ENCODE data around the gene CCDC144A.
A peak's percentile ranks its signal among the peaks of the same experiment; 100 is the strongest.
"Not testable (repeated sequence)": the region's sequence is repeated elsewhere in the genome, so short reads cannot be mapped to it uniquely, and the experiment has no call there.

The CCDC144A gene

DNA sequence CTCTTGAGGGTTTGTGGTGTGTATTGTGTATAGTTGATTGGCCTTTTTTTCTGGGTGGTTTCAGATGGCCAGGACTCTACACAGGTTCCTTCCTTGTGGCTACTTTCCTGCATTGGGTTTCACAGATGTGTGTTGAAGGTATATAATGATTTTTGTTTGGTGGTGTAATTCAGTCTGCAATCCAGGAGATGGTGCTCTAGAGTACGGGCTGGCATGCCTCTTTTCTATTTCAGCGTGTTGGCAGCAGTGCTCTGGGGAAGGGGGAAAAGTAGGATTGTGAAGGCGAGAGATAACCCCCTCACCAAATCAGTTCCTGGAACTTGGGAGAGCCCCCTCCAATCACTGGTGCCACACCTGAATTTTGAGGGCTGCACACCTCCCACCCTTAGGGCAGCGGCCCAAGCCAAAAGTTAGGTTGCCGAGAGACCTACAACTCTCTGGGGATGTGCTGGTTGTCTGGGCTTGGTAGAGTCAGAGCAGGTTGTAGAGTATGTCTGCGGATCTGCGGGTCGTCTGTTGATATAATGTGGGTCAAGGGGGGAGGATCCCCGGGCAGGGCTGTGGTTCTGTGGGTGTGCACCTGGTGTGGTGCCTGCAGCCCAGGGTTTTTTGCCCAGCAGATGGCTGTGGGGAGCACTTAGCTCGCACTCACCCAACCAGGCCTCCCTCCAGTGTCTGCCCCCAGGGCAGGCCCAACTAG, 61.3 kb downstream of the CCDC144A start:
- peak; percentile 0 for DNase-seq (ENCODE audit: low read depth)

- not testable (repeated sequence) for DNase-seq (ENCODE audit: low read depth)
Measured at GRCh38 chr17:16751924-16752287, 61.9 kb downstream of the CCDC144A start.

DNA sequence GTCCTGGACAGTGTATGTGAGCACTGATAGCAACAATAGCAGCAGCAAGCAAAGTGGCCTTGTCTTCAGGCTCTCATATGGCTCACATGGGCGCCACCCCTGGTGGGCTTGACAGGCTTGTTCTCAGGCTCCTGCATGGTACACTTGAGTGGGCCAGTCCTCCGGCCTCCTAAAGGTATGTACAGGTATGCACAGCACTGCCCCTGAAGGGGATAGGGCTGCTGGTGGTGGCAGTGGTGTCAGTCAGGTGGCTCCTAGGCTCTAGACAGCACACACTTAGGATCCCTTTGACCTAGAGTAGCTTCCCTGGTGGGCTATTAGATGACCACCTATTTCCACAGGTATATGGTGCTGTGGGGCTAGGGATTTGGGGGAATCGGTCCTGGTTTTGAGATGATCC, 67.5 kb downstream of the CCDC144A start:
- not testable (repeated sequence) for DNase-seq (ENCODE audit: low read depth)

DNA sequence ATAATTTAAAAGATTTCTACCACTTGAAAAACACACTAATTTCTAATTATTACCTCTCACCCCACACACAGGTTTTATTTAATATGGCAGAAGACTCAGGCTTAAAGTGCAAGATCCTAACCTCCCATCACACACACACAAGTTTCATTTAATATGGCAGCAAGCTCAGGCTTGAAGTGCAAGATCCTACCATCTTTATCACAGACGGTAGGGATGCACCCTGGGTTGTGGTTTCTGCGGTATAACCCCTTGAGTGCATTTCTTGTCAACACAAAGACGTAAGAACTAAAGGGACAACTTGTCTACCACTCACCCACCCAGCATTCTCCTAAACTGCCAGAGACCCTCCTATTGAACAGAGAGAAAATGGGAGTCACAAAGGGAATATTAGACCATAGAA, 68.1 kb downstream of the CCDC144A start:
- DNase-seq (ENCODE audit: low read depth), result not testable (repeated sequence)

- not testable (repeated sequence) for DNase-seq (ENCODE audit: low read depth)
Measured at GRCh38 chr17:16768290-16769175, 78.5 kb downstream of the CCDC144A start.

DNA sequence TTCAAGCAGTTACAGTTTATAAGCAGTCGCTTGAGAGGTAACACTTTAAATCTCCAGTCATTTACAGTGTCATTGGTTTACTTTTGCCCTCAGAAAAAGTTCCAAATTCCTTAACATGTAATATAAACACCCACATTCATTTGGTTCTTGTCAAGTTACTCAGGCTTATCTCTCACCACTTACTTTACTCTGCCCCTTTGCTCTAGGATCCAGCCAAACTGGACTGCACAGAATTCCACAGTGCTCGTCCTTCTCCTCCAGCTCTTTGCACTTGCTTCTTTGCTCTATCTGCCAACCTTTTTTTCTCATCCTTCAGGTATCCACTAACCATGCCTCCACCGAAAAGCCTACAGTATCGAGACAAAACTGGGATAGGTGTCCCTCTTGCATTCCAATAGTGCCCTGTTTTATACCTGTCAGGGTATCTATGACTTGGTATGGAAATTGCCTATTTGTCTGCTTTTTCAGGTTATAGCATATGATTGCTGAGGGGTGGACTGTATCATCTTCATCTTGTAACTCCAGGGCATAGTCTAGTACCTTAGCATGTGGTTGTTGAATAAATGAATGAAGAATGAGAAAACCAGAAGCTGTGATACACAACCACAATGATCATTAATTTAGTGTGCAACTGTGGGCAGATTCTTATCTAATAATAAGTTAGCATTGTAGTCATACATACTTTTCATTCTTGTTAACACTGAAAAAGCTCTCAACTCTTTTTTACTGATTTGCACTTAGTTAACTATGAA, 82.5 kb downstream of the CCDC144A start:
- not testable (repeated sequence) for DNase-seq (ENCODE audit: low read depth)

- not testable (repeated sequence) for DNase-seq (ENCODE audit: low read depth)
Measured at GRCh38 chr17:16773146-16773522, 83.1 kb downstream of the CCDC144A start.

DNA sequence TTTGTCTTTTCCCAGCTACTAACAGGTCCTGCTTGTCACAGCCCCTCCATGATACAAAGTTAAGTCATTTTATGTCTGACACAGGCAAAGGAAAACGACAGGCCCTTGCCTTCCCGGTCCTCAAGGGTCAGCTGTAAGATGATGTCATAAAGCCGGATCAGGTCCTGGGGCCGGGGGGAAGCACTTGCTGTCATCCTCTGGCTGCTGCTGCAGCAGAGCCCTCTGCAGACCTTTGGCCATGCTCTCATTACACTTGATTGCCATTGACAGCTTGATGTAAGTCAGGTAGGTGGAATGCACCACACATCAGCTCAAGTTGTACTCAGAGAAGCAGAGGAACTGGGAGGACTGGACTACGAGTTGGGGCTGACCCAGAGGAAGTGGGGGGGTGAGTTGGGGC, 97.8 kb downstream of the CCDC144A start:
- not testable (repeated sequence) for DNase-seq (ENCODE audit: low read depth)

- DNase-seq (ENCODE audit: low read depth), result not testable (repeated sequence)
Measured at GRCh38 chr17:16788889-16789536, 99.0 kb downstream of the CCDC144A start.

GRCh38 chr17:16789622-16790021, 99.6 kb downstream of the CCDC144A start:
- not testable (repeated sequence) for DNase-seq (ENCODE audit: low read depth)

GRCh38 chr17:16790313-16790871, 100.4 kb downstream of the CCDC144A start:
- DNase-seq (ENCODE audit: low read depth), result not testable (repeated sequence)

GRCh38 chr17:16794215-16794614, 104.2 kb downstream of the CCDC144A start:
- DNase-seq (ENCODE audit: low read depth), result not testable (repeated sequence)

DNA sequence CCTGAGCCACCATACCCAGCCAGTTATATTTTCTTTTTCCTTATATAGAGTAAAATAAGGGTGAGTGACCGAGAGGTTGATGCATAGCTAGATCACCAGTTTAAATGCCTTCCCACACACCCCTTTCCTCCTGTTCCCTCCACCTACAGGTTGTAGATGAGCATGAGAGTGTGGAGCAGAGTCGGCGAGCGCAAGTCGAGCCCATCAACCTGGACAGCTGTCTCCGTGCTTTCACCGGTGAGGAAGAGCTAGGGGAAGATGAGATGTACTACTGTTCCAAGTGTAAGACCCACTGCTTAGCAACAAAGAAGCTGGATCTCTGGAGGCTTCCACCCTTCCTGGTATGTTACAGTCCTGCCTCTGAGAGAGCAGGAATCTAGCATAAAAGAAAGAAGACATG, 105.9 kb downstream of the CCDC144A start:
- DNase-seq (ENCODE audit: low read depth), result not testable (repeated sequence)

DNA sequence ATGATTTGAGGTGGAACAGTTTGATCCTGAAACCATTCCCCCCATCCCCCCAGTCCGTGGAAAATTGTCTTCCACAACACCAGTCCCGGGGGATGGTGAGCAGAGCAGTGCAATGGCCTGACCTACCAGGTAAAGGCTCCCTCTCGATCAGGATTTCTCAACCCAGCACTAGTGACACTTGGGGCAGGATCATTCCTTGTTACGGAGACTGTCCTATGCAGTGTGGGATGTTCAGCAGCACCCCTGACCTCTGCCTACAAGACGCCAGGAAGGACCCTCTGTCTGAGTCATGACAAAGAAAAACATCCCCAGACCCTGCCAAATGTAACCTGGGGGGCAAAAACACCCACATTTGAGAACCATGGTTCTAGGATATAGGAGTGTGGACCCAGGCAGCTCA, 114.8 kb downstream of the CCDC144A start:
- not testable (repeated sequence) for DNase-seq (ENCODE audit: low read depth)

DNA sequence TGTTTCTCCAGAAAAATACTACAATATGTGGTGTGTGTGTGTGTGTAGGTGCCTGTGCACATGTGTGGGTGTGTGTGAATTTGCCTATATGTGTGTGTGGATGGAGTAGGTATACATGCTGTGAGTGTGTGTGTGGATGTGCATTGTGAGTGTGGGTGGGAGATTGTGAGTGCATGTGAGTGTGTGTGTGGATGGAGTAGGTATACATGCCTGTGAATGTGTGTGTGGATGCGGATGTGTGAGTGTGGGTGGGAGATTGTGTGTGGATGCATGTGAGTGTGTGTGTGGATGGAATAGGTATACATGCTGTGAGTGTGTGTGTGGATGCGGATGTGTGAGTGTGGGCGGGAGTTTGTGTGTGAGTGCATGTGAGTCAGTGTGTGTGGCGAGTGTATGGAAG, 116.6 kb downstream of the CCDC144A start:
- not testable (repeated sequence) for DNase-seq (ENCODE audit: low read depth)

GRCh38 chr17:16807620-16808019, 117.6 kb downstream of the CCDC144A start:
- not testable (repeated sequence) for DNase-seq (ENCODE audit: low read depth)

GRCh38 chr17:16810236-16810635, 120.2 kb downstream of the CCDC144A start:
- DNase-seq (ENCODE audit: low read depth), result not testable (repeated sequence)

- DNase-seq (ENCODE audit: low read depth), result peak; percentile 41
Measured at GRCh38 chr17:16812126-16812525, 122.1 kb downstream of the CCDC144A start.

DNA sequence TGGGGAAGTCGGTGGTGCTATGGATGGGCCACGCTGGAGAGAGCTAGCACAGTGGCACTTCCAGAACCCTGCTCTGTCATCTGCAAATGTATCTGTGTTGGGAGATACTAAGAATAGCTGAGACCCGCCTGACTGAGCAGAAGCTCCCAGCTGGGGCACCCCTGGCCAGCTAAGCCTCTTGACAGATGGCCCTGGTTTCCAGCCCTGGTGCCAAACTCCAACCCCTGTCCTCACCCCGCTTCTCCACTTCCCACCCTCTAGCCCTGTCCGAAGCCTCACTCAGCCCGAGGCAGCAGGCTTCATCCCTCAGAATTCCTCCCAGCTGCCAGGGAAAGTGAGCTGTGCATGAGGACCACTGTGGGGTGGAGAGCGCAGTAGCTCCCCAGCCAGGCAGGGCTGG, 124.4 kb downstream of the CCDC144A start:
- DNase-seq (ENCODE audit: low read depth), result no peak

GRCh38 chr17:16817201-16817600, 127.2 kb downstream of the CCDC144A start:
- DNase-seq (ENCODE audit: low read depth), result no peak

DNA sequence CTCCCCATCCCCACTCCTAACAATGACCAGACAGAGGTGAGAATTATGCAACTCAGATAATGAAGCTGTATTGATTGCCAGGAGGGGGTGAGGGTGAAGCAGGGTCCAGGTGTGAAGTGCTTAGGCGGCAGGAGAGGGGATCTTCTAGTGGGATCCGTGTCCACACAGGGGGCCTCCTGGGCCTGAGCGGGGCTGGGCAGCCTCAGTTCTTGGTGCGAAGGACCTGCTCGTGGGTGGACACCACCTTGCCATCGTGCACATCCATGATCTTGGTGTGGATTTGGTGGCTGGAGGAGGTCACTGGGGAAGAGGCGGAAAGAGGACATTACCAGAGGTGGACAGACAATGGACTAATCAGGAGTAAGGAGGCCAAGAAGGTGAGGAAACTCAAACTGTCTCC, 127.9 kb downstream of the CCDC144A start:
- not testable (repeated sequence) for DNase-seq (ENCODE audit: low read depth)

DNA sequence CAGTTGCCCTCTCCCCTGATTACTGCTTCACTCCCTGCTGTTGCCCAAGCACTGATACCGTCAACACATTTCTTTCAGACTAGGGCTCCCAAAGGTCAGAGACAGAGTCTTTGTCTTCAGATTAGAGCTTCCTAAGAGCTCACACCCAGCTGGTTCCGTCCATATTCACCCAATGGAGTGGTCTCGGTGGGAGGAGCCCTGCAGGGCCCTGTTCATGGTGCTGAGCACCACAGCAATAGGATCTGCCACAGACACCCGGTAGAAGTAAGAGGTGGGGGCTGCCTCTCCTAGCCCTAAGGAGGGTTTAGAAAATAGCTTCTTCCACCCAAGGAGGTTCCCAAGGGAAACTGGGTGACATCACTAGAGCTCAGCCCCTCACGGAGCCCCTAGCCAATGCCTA, 128.3 kb downstream of the CCDC144A start:
- DNase-seq (ENCODE audit: low read depth), result no peak
